Mesodermal cell (in vitro differentiated cells): ENCODE measurements around the gene PSTPIP1.

Experiments
- H3K27ac ChIP-seq: 2 replicates; pipeline ENCODE4 v1.7.0; 2013; ENCODE audit warnings: mild to moderate bottlenecking, low read depth, low read length, moderate library complexity; ENCODE audit not compliant: severe bottlenecking
- H3K36me3 ChIP-seq: 2 replicates; pipeline ENCODE4 v1.7.1; 2013; ENCODE audit warnings: mild to moderate bottlenecking, low read length, moderate library complexity; ENCODE audit not compliant: control insufficient read depth, insufficient read depth
- H3K4me1 ChIP-seq: one replicate; pipeline ENCODE4 v1.7.1; 2013; ENCODE audit warnings: mild to moderate bottlenecking, low read length; ENCODE audit not compliant: insufficient read depth, control insufficient read depth, poor library complexity, severe bottlenecking
- H3K4me3 ChIP-seq: 2 replicates; pipeline ENCODE4 v1.7.0; 2013; ENCODE audit warnings: low read length, control low read depth, mild to moderate bottlenecking; ENCODE audit not compliant: insufficient read depth, poor library complexity, severe bottlenecking; ENCODE audit errors: extremely low read depth
- H3K9me3 ChIP-seq: 2 replicates; pipeline ENCODE4 v1.7.1; 2013; ENCODE audit warnings: mild to moderate bottlenecking, low read length, moderate library complexity; ENCODE audit not compliant: control insufficient read depth
- WGBS, 2 experiments: methylation state at CpG; one replicate each; pipeline ENCODE4 v1.1.5; 2013; ENCODE audit warnings: missing lambda C conversion rate in 2 of 2; ENCODE audit not compliant: insufficient coverage in 2 of 2; 5-methylcytosine and 5-hydroxymethylcytosine counted together

Gene PSTPIP1

GRCh38 chr15:77034695-77035489 lies 40.0 kb downstream of the PSTPIP1 start:
- Histone ChIP-seq H3K36me3 (peaks cover 16% of the 10 kb centered on the region), H3K4me1 (no peaks in the 10 kb centered on the region), H3K27ac (no peak overlapping the region), H3K9me3 (no peaks in the 10 kb centered on the region), H3K4me3 (no peak overlapping the region)
- WGBS, 2 experiments: 78 to 80% methylated on average over 10 of the region's 14 CpGs

- Histone ChIP-seq H3K9me3 (no peaks in the 10 kb centered on the region), H3K4me3 (no peak overlapping the region), H3K4me1 (no peaks in the 10 kb centered on the region), H3K27ac (no peak overlapping the region), H3K36me3 (peaks cover 16% of the 10 kb centered on the region)
- 94% methylated on average over 8 of the region's 9 CpGs; no CpG with 5 or more reads in 1 of the 2 experiments for WGBS, 2 experiments
Observed at GRCh38 chr15:77035584-77035983, 40.7 kb downstream of the PSTPIP1 start.

GRCh38 chr15:77035999-77036471 lies 41.1 kb downstream of the PSTPIP1 start:
- H3K27ac ChIP-seq: no peak overlapping the region
- no peak overlapping the region for H3K4me3 ChIP-seq
- no peaks in the 10 kb centered on the region for H3K9me3 ChIP-seq
- H3K36me3 ChIP-seq: peaks cover 16% of the 10 kb centered on the region
- 93 to 99% methylated on average over 10 to 11 of the region's 13 CpGs for WGBS, 2 experiments
- no peaks in the 10 kb centered on the region for H3K4me1 ChIP-seq

- Histone ChIP-seq H3K36me3 (peaks cover 18% of the 10 kb centered on the region), H3K27ac (no peak overlapping the region), H3K9me3 (no peaks in the 10 kb centered on the region), H3K4me1 (no peaks in the 10 kb centered on the region), H3K4me3 (no peak overlapping the region)
- 94 to 95% methylated on average over 15 to 17 of the region's 22 CpGs for WGBS, 2 experiments
Observed at GRCh38 chr15:77036537-77037387, 41.8 kb downstream of the PSTPIP1 start.

GRCh38 chr15:77037388-77038209 lies 42.7 kb downstream of the PSTPIP1 start:
- Histone ChIP-seq H3K4me1 (no peaks in the 10 kb centered on the region), H3K27ac (no peak overlapping the region), H3K36me3 (peaks cover 25% of the 10 kb centered on the region), H3K4me3 (no peak overlapping the region), H3K9me3 (no peaks in the 10 kb centered on the region)
- 90 to 97% methylated on average over 6 to 7 of the region's 12 CpGs for WGBS, 2 experiments

- Histone ChIP-seq H3K4me3 (no peak overlapping the region), H3K36me3 (peaks cover 31% of the 10 kb centered on the region), H3K27ac (no peak overlapping the region), H3K4me1 (no peaks in the 10 kb centered on the region), H3K9me3 (no peaks in the 10 kb centered on the region)
- WGBS, 2 experiments: no CpG with 5 or more reads among the region's 10 CpGs
Observed at GRCh38 chr15:77038312-77039216, 43.6 kb downstream of the PSTPIP1 start.

GRCh38 chr15:77039217-77039533 lies 44.2 kb downstream of the PSTPIP1 start:
- H3K36me3 ChIP-seq: peaks cover 36% of the 10 kb centered on the region
- no CpG with 5 or more reads among the region's 5 CpGs for WGBS, 2 experiments
- H3K4me3 ChIP-seq: no peak overlapping the region
- H3K9me3 ChIP-seq: no peaks in the 10 kb centered on the region
- H3K4me1 ChIP-seq: no peaks in the 10 kb centered on the region
- H3K27ac ChIP-seq: no peak overlapping the region

- no peak overlapping the region for H3K27ac ChIP-seq
- no peaks in the 10 kb centered on the region for H3K9me3 ChIP-seq
- WGBS, 2 experiments: no CpG with 5 or more reads among the region's 8 CpGs
- H3K36me3 ChIP-seq: peaks cover 43% of the 10 kb centered on the region
- no peak overlapping the region for H3K4me3 ChIP-seq
- H3K4me1 ChIP-seq: no peaks in the 10 kb centered on the region
Observed at GRCh38 chr15:77039848-77040247, 44.9 kb downstream of the PSTPIP1 start.

- Histone ChIP-seq H3K27ac (no peak overlapping the region), H3K4me1 (no peaks in the 10 kb centered on the region), H3K36me3 (peaks cover 51% of the 10 kb centered on the region), H3K4me3 (no peak overlapping the region), H3K9me3 (no peaks in the 10 kb centered on the region)
- 81 to 96% methylated on average over 3 to 4 of the region's 5 CpGs for WGBS, 2 experiments
Observed at GRCh38 chr15:77040673-77041072, 45.7 kb downstream of the PSTPIP1 start.
